Calu3 (cell line): Measurements from ENCODE around the gene SSB. TPM values are rescaled to one million over a fixed set of nuclear protein-coding genes. Genes with fewer than 3 reads are reported as not detected.

Experiments
- BruUV-seq: library from RNA; stranded (reverse); fragments of 400-500 nt; replicated peaks from 2 replicates; lab custom pipeline; 2021; lab: Mats Ljungman, UMichigan
- CTCF ChIA-PET: fragments of 300-600 bp; sonication (Branson Sonifier 250); formaldehyde crosslinking; loops from one replicate; lab custom pipeline; 2022; ENCODE audit warnings: antibody characterized with exemption; lab: Charles Lee
- DNase-seq: peaks from one replicate; pipeline ENCODE4 v3.0.0; 2022
- H3K27ac Mint-ChIP-seq: one replicate; pipeline ENCODE4 v1.8.0; 2022; ENCODE audit warnings: mixed read lengths; ENCODE audit not compliant: unreplicated experiment
- H3K27me3 Mint-ChIP-seq: one replicate; pipeline ENCODE4 v1.8.0; 2022; ENCODE audit warnings: mixed read lengths; ENCODE audit not compliant: unreplicated experiment
- H3K36me3 Mint-ChIP-seq: one replicate; pipeline ENCODE4 v1.8.0; 2022; ENCODE audit warnings: mild to moderate bottlenecking, moderate library complexity, mixed read lengths; ENCODE audit not compliant: insufficient read depth, unreplicated experiment
- H3K4me1 Mint-ChIP-seq: one replicate; pipeline ENCODE4 v1.8.0; 2022; ENCODE audit warnings: mild to moderate bottlenecking, low read depth, mixed read lengths; ENCODE audit not compliant: unreplicated experiment
- H3K4me3 Mint-ChIP-seq: one replicate; pipeline ENCODE4 v1.8.0; 2022; ENCODE audit warnings: mild to moderate bottlenecking, low read depth, moderate library complexity, mixed read lengths; ENCODE audit not compliant: unreplicated experiment
- H3K9me3 Mint-ChIP-seq: one replicate; pipeline ENCODE4 v1.8.0; 2022; ENCODE audit warnings: low read depth, mixed read lengths; ENCODE audit not compliant: unreplicated experiment
- CTCF ChIP-seq: fragments of 200-600 bp; IDR thresholded peaks from one replicate; pipeline ENCODE4 v1.8.0; 2022; ENCODE audit warnings: antibody characterized with exemption; ENCODE audit not compliant: unreplicated experiment
- intact Hi-C: fragments of 100-400 bp; cut with micrococcal nuclease; formaldehyde crosslinking; loops from one replicate; pipeline ENCODE4 v1.10.0; 2022; ENCODE audit not compliant: unreplicated experiment
- total RNA-seq: library from RNA; stranded (reverse); gene quantifications from 2 replicates; pipeline ENCODE4 v1.2.3, GENCODE V29; 2022

The SSB gene
- total RNA-seq, 1 experiment from 2014 or later, result 143 TPM

DNA sequence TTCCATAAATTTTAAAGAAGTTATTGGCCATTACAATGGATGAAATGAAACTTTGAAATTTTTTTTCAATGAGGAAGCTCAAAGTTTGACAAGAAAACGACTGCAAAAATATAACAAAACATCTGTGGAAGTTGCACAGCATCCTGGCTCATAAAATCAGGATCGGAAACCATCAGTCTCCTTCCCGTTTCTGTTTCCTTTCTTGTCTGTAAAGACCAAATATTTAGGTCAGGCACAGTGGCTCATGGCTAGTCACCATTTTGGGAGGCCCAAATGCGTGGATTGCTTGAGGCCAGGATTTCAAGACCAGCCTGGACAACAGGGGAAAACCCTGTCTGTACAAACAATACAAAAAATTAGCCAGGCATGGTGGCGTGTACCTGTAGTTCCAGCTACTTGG is 27.6 kb upstream of the SSB start:
- H3K27ac Mint-ChIP-seq, result no peak overlapping the region
- H3K4me3 Mint-ChIP-seq, result no peak overlapping the region
- no peak for TF ChIP-seq CTCF
- no peak for DNase-seq
- BruUV-seq, result no TSS peak
- H3K27me3 Mint-ChIP-seq, result no peaks in the 10 kb centered on the region
- intact Hi-C loops, result no loop called here
- peaks cover 14% of the 10 kb centered on the region for H3K4me1 Mint-ChIP-seq
- H3K9me3 Mint-ChIP-seq, result no peaks in the 10 kb centered on the region
- CTCF ChIA-PET, result interaction anchor here (0.7 kb wide), 1 partner anchor 17 kb away, joined by 4 read pairs; no protein-coding TSS in a partner anchor
- no peaks in the 10 kb centered on the region for H3K36me3 Mint-ChIP-seq

- no peak for DNase-seq
- H3K4me1 Mint-ChIP-seq, result peaks cover 10% of the 10 kb centered on the region
- BruUV-seq, result no TSS peak
- no peaks in the 10 kb centered on the region for H3K36me3 Mint-ChIP-seq
- intact Hi-C loops, result no loop called here
- H3K27me3 Mint-ChIP-seq, result no peaks in the 10 kb centered on the region
- no peaks in the 10 kb centered on the region for H3K9me3 Mint-ChIP-seq
- no peak for TF ChIP-seq CTCF
- no peak overlapping the region for H3K27ac Mint-ChIP-seq
- CTCF ChIA-PET, result no interaction called here
- no peak overlapping the region for H3K4me3 Mint-ChIP-seq
Measured at GRCh38 chr2:169771612-169772011, 27.1 kb upstream of the SSB start.

DNA sequence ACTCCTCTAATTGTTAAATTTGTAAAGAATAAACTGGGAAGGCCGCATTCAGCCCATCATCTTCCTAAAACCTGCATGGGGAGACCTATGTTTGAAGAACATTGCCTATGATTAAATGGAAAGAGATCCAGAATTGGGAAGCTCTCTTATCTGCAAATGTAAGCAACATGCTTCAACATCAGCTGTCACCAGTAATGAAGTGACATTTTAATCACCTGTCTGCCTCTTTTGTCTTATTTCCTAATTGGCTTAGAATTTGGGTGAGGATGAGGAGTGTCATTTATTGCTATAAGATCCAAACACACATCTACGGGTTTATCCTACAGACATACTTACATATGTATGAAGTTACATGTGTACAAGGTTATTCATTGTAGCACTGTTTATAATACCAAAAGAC is 26.0 kb upstream of the SSB start:
- no peak for TF ChIP-seq CTCF
- Mint-ChIP-seq H3K27me3 (no peaks in the 10 kb centered on the region), H3K4me1 (no peaks in the 10 kb centered on the region), H3K36me3 (no peaks in the 10 kb centered on the region), H3K9me3 (no peaks in the 10 kb centered on the region), H3K4me3 (no peak overlapping the region), H3K27ac (no peak overlapping the region)
- DNase-seq, result no peak
- CTCF ChIA-PET, result no interaction called here
- intact Hi-C loops, result no loop called here
- BruUV-seq, result no TSS peak

DNA sequence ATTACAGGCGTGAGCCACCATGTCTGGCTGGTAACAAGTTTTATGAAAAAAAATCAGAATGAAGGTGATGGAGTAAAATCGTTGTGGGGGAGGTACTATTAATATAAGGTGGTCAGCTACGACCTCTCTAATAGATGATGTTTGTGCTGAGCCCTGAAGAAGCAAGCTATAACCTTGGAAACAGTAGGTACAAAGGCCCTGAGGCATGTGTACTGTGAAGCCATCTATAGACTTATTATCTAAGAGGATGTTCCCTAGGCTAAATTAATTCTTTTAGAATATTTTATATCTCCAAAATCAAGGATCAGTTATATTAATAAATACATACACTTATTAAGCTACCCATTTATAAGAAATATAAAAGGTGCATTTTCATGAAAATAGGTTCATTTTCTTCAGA is 23.3 kb upstream of the SSB start:
- DNase-seq, result no peak
- no peak for TF ChIP-seq CTCF
- Mint-ChIP-seq H3K9me3 (no peaks in the 10 kb centered on the region), H3K27ac (no peak overlapping the region), H3K4me3 (no peak overlapping the region), H3K36me3 (no peaks in the 10 kb centered on the region), H3K27me3 (no peaks in the 10 kb centered on the region), H3K4me1 (no peaks in the 10 kb centered on the region)
- CTCF ChIA-PET, result no interaction called here
- intact Hi-C loops, result no loop called here
- BruUV-seq, result no TSS peak
